Trophoblast cell (in vitro differentiated cells and primary cell): ENCODE results near the gene CHKA.

Experiments
- DNase-seq, 2 donors: peaks; one replicate each; pipeline ENCODE4 v3.0.0-alpha.2; 2016
- H2AFZ ChIP-seq: 2 replicates; pipeline ENCODE4 v1.6.1; 2013; ENCODE audit warnings: low read length, moderate library complexity, mild to moderate bottlenecking; ENCODE audit not compliant: insufficient read depth, poor library complexity
- H2AK5ac ChIP-seq: 2 replicates; pipeline ENCODE4 v1.6.1; 2013; ENCODE audit warnings: mild to moderate bottlenecking, low read length
- H2BK120ac ChIP-seq: 2 replicates; pipeline ENCODE4 v1.6.1; 2013; ENCODE audit warnings: low read length, mild to moderate bottlenecking, moderate library complexity; ENCODE audit not compliant: insufficient read depth, poor library complexity
- H2BK12ac ChIP-seq: 2 replicates; pipeline ENCODE4 v1.6.1; 2013; ENCODE audit warnings: mild to moderate bottlenecking, low read length, moderate library complexity
- H2BK5ac ChIP-seq: 2 replicates; pipeline ENCODE4 v1.6.1; 2013; ENCODE audit warnings: low read length, low read depth, moderate library complexity, mild to moderate bottlenecking; ENCODE audit not compliant: poor library complexity
- H3K14ac ChIP-seq: 2 replicates; pipeline ENCODE4 v1.6.1; 2013; ENCODE audit warnings: mild to moderate bottlenecking, low read length
- H3K18ac ChIP-seq: 2 replicates; pipeline ENCODE4 v1.6.1; 2013; ENCODE audit warnings: mild to moderate bottlenecking, low read length
- H3K23ac ChIP-seq: 2 replicates; pipeline ENCODE4 v1.6.1; 2013; ENCODE audit warnings: low read length
- H3K27ac ChIP-seq: 2 replicates; pipeline ENCODE4 v1.5.1; 2013; ENCODE audit warnings: low read depth, mild to moderate bottlenecking, inconsistent platforms, low read length, moderate library complexity
- H3K27me3 ChIP-seq: 2 replicates; pipeline ENCODE4 v1.6.1; 2013; ENCODE audit warnings: inconsistent platforms, mild to moderate bottlenecking, low read length, moderate library complexity; ENCODE audit not compliant: insufficient read depth
- H3K36me3 ChIP-seq, 2 experiments: 1 replicate in 1 of 2; 2 replicates in 1 of 2; pipeline ENCODE4 v1.6.1; 2013; ENCODE audit warnings: low read length in 2 of 2, mild to moderate bottlenecking in 2 of 2, moderate library complexity in 1 of 2; ENCODE audit not compliant: insufficient read depth in 2 of 2, control insufficient read depth in 1 of 2
- H3K4ac ChIP-seq: 2 replicates; pipeline ENCODE4 v1.6.1; 2013; ENCODE audit warnings: low read depth, mild to moderate bottlenecking, low read length, moderate library complexity
- H3K4me1 ChIP-seq, 2 experiments: 1 replicate in 1 of 2; 2 replicates in 1 of 2; pipeline ENCODE4 v1.6.1; 2013; ENCODE audit warnings: low read length in 2 of 2, mild to moderate bottlenecking in 2 of 2, moderate library complexity in 1 of 2; ENCODE audit not compliant: insufficient read depth in 2 of 2, control insufficient read depth in 1 of 2
- H3K4me2 ChIP-seq: 2 replicates; pipeline ENCODE4 v1.6.1; 2013; ENCODE audit warnings: inconsistent platforms, mild to moderate bottlenecking, low read length, moderate library complexity
- H3K4me3 ChIP-seq: 2 replicates; pipeline ENCODE4 v1.5.1; 2013; ENCODE audit warnings: mild to moderate bottlenecking, low read depth, low read length, inconsistent platforms
- H3K79me1 ChIP-seq: one replicate; pipeline ENCODE4 v1.6.1; 2013; ENCODE audit warnings: low read length
- H3K79me2 ChIP-seq: 2 replicates; pipeline ENCODE4 v1.6.1; 2013; ENCODE audit warnings: low read length, mild to moderate bottlenecking; ENCODE audit not compliant: control insufficient read depth, insufficient read depth, poor library complexity
- H3K9ac ChIP-seq: 2 replicates; pipeline ENCODE4 v1.6.1; 2013; ENCODE audit warnings: mild to moderate bottlenecking, low read length
- H3K9me3 ChIP-seq: 2 replicates; pipeline ENCODE4 v1.6.1; 2013; ENCODE audit warnings: low read depth, mild to moderate bottlenecking, control low read depth, inconsistent platforms, low read length; ENCODE audit not compliant: insufficient read depth
- H4K12ac ChIP-seq: 2 replicates; pipeline ENCODE4 v1.6.1; 2013; ENCODE audit warnings: low read depth, mild to moderate bottlenecking, low read length, moderate library complexity
- H4K8ac ChIP-seq: 2 replicates; pipeline ENCODE4 v1.6.1; 2013; ENCODE audit warnings: low read depth, mild to moderate bottlenecking, low read length, moderate library complexity
- H4K91ac ChIP-seq: one replicate; pipeline ENCODE4 v1.6.1; 2013; ENCODE audit warnings: low read depth, mild to moderate bottlenecking, low read length, moderate library complexity
- WGBS: extraction: QIAGEN DNeasy Blood & Tissue Kit; methylation state at CpG from one replicate; pipeline ENCODE4 v1.1.7; 2013; ENCODE audit warnings: missing lambda C conversion rate; ENCODE audit not compliant: insufficient read length, insufficient coverage; ENCODE audit errors: extremely low coverage; 5-methylcytosine and 5-hydroxymethylcytosine counted together

Gene CHKA

DNA sequence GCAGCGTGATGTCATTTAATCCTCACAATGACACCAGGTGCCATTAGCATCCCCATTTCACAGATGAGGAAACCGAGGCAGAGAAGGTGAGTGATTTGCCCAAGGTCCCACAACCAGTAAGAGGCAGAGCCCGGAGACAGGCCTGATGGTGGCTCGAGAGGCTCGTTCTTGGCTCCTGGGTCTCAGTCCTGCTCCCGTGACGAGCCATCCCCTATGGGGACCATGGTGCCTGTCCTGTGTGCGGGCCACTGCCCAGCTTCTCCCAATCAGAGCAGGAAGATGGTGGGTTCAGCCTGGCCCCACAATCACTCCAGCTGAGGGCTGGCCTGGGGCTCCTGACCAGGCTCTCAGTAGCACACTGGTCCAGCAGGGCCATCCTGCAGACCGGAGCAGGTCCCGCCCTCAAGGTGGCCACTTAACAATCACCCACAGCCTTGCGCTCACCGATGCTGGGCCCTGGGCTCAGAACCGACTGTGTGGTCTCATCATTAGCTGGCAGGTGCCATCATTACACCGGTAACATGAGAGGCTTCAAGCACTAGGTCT is 107.5 kb downstream of the CHKA start:
- peaks cover 1% of the 10 kb centered on the region for H3K9me3 ChIP-seq
- peak overlapping the region; percentile 89 for H2BK120ac ChIP-seq
- H3K79me1 ChIP-seq = peaks cover 33% of the 10 kb centered on the region
- H4K91ac ChIP-seq = peak overlapping the region; percentile 86
- H4K12ac ChIP-seq = no peak overlapping the region
- peak overlapping the region; percentile 34 for H2BK5ac ChIP-seq
- H3K4ac ChIP-seq = peak overlapping the region; percentile 59
- WGBS = no CpG with 5 or more reads among the region's 14 CpGs
- peak overlapping the region; percentile 32 for H3K4me2 ChIP-seq
- H3K36me3 ChIP-seq = no peaks in the 10 kb centered on the region
- H3K79me2 ChIP-seq = peaks cover 5% of the 10 kb centered on the region
- peak overlapping the region; percentile 24 for H2AFZ ChIP-seq
- H3K27ac ChIP-seq = peak overlapping the region; percentile 35
- H4K8ac ChIP-seq = peak overlapping the region; percentile 35
- H2BK12ac ChIP-seq = peak overlapping the region; percentile 98
- H3K14ac ChIP-seq = peak overlapping the region; percentile 86
- H3K9ac ChIP-seq = no peak overlapping the region
- no peak overlapping the region for H3K23ac ChIP-seq
- peaks cover 37 to 47% of the 10 kb centered on the region in 2 experiments for H3K4me1 ChIP-seq
- no peaks in the 10 kb centered on the region for H3K27me3 ChIP-seq
- H3K4me3 ChIP-seq = no peak overlapping the region
- peak in 1 of 2 donors; percentile 2 for DNase-seq
- H2AK5ac ChIP-seq = peak overlapping the region; percentile 90
- H3K18ac ChIP-seq = peak overlapping the region; percentile 71

DNA sequence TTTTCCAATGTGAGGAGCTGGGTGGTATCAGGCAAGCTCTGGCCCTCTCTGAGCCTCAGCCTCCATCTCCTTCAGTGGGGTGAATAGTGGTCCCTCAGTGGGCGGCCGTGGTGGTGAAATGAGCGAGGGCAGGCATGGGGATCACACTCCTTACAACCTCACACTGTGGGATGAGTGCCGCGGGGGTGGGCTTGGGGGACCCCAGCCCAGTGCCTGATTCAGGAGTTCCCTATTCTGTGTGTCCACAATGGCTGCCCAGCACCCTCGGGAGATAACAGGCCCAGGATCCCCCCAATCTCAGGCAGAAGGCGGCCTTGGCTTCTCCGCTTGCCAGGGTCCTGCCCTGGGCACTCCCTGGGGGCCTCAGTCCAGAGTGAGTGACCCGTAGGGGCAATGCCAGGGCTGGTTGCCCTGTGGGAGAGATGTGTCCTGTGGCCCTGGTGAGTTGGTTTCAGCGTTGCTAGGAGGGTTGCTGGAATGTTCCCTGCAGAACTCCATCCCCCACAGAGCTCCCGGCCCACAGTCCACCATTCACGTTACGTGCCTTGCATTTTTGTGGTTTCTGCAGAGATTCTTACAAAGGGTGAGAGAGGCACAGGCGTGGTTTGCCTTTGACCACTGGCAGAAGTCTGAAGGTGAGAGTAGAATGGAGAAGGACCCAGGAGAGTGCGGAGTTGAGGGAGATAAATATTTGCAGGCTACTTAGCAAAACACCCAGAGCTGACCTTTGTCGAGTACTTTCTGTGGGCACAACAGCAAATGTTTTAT is 108.2 kb downstream of the CHKA start:
- H3K9me3 ChIP-seq = peaks cover under 1% of the 10 kb centered on the region
- H3K4ac ChIP-seq = peak overlapping the region; percentile 56
- peak overlapping the region; percentile 95 for H2BK120ac ChIP-seq
- peak overlapping the region; percentile 90 for H4K91ac ChIP-seq
- H3K79me1 ChIP-seq = peaks cover 33% of the 10 kb centered on the region
- peak overlapping the region; percentile 56 for H2AFZ ChIP-seq
- H3K4me2 ChIP-seq = peak overlapping the region; percentile 42
- no CpG with 5 or more reads among the region's 16 CpGs for WGBS
- H3K18ac ChIP-seq = peak overlapping the region; percentile 8
- peak overlapping the region; percentile 90 for H2AK5ac ChIP-seq
- H3K14ac ChIP-seq = peak overlapping the region; percentile 91
- peak overlapping the region; percentile 82 for H2BK5ac ChIP-seq
- H3K79me2 ChIP-seq = peaks cover 5% of the 10 kb centered on the region
- H3K9ac ChIP-seq = no peak overlapping the region
- H3K4me1 ChIP-seq = peaks cover 37 to 45% of the 10 kb centered on the region in 2 experiments
- H4K12ac ChIP-seq = peak overlapping the region; percentile 55
- peak overlapping the region; percentile 77 for H3K27ac ChIP-seq
- H3K27me3 ChIP-seq = no peaks in the 10 kb centered on the region
- no peak overlapping the region for H3K23ac ChIP-seq
- no peak overlapping the region for H3K4me3 ChIP-seq
- H2BK12ac ChIP-seq = peak overlapping the region; percentile 98
- H4K8ac ChIP-seq = peak overlapping the region; percentile 75
- H3K36me3 ChIP-seq = no peaks in the 10 kb centered on the region
- peak; percentile 86 to 94 for DNase-seq

DNA sequence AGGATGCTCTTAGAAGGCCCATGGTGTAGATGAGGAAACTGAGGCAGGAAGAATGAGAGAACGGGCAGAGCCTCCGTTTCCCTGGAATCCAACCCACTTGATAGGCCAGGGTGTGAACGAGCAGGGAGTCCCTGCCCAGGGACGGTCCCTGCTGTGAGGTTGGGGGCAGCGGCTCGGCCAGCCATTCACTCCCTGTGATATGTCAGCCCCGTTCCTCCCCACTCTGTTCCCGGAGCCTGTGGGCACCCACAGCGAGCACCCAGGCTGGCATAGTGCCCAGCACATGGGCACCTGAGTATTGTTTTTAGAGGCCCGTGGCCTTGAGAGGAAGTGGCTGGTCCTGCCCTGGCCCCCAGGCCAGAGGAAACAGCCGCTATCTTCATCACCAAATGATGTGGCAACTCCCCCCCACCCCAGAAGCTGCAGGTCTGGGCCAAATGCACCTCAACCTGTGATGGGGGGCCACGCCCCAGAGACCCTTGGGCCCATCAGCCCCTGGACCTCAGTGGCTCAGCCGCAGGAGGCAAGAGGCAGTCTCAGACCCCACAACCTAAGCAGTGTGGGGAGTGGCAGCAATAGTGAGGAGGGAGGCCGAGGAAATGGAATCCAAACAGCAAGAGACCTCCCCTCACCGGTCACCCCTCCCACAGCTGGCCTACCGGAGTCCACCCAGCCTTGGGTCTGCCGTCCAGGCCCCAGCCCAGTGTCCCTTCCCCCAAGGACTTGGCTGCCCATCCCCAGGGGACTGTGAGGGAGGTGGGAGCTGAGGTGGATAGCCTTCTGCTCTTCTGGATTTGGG is 108.9 kb downstream of the CHKA start:
- Histone ChIP-seq H3K27me3 (no peaks in the 10 kb centered on the region), H3K14ac (peak overlapping the region; percentile 91), H3K27ac (no peak overlapping the region), H3K9ac (no peak overlapping the region), H3K23ac (no peak overlapping the region), H2BK12ac (peak overlapping the region; percentile 95), H2BK120ac (peak overlapping the region; percentile 95), H3K4ac (peak overlapping the region; percentile 56), H2AFZ (no peak overlapping the region), H2AK5ac (peak overlapping the region; percentile 88), H3K9me3 (peaks cover 1% of the 10 kb centered on the region), H2BK5ac (peak overlapping the region; percentile 82), H4K12ac (no peak overlapping the region), H3K36me3 (no peaks in the 10 kb centered on the region), H4K91ac (peak overlapping the region; percentile 90), H3K4me3 (no peak overlapping the region), H3K79me1 (peaks cover 30% of the 10 kb centered on the region), H3K79me2 (peaks cover 5% of the 10 kb centered on the region), H3K4me2 (no peak overlapping the region), H3K18ac (peak overlapping the region; percentile 8), H4K8ac (peak overlapping the region; percentile 75), H3K4me1 (peaks cover 34 to 41% of the 10 kb centered on the region in 2 experiments)
- no peak for DNase-seq
- WGBS = no CpG with 5 or more reads among the region's 17 CpGs
